Aorta (tissue), 5 donors: ENCODE measurements around the gene FOXN4. TPM values are rescaled to one million over a fixed set of nuclear protein-coding genes. Genes with fewer than 3 reads are reported as not detected.

Experiments
- ATAC-seq: fragments of 200-7000 bp; cut with Tn5 transposase; one replicate; pipeline ENCODE4 v1.9.1; 2022; ENCODE audit warnings: moderate library complexity; ENCODE audit not compliant: low FRiP score
- DNase-seq, 2 donors: peaks; one replicate each; pipeline ENCODE4 v3.0.0-alpha.2; 2020
- H3K27ac ChIP-seq, 2 donors: one replicate each; pipeline ENCODE4 v1.5.1; 2013; ENCODE audit warnings: low read length in 2 of 2, mild to moderate bottlenecking in 2 of 2, moderate library complexity in 2 of 2, control low read depth in 1 of 2, inconsistent platforms in 1 of 2, low read depth in 1 of 2
- H3K27me3 ChIP-seq, 2 donors: one replicate each; pipeline ENCODE4 v1.6.1; 2013; ENCODE audit warnings: control low read depth in 1 of 2, low read length in 1 of 2, mild to moderate bottlenecking in 1 of 2, moderate library complexity in 1 of 2; ENCODE audit not compliant: insufficient read depth in 2 of 2, control insufficient read depth in 1 of 2
- H3K36me3 ChIP-seq, 2 donors: one replicate each; pipeline ENCODE4 v1.6.1; 2013; ENCODE audit warnings: control low read depth in 1 of 2, low read length in 1 of 2, mild to moderate bottlenecking in 1 of 2; ENCODE audit not compliant: insufficient read depth in 2 of 2, control insufficient read depth in 1 of 2
- H3K4me1 ChIP-seq, 2 donors: one replicate each; pipeline ENCODE4 v1.6.1; 2013; ENCODE audit warnings: low read length in 2 of 2, control low read depth in 1 of 2, mild to moderate bottlenecking in 1 of 2, moderate library complexity in 1 of 2; ENCODE audit not compliant: insufficient read depth in 2 of 2, control insufficient read depth in 1 of 2
- H3K4me3 ChIP-seq, 2 donors: one replicate each; pipeline ENCODE4 v1.5.1; 2013; ENCODE audit warnings: low read length in 2 of 2, control low read depth in 1 of 2, mild to moderate bottlenecking in 1 of 2
- H3K9me3 ChIP-seq: one replicate; pipeline ENCODE4 v1.6.1; 2013; ENCODE audit warnings: mild to moderate bottlenecking, low read length; ENCODE audit not compliant: control insufficient read depth
- WGBS, 2 donors: extraction: QIAGEN DNeasy Blood & Tissue Kit; methylation state at CpG; one replicate each; pipeline ENCODE4 v1.1.7; 2013; 5-methylcytosine and 5-hydroxymethylcytosine counted together
- intact Hi-C, 2 donors: fragments of 100-400 bp; cut with DNase I; formaldehyde crosslinking; loops; one replicate each; pipeline versions ENCODE4 v1.14.2 to v1.15.0; 2022
- polyA plus RNA-seq, 2 donors: library from polyadenylated mRNA; stranded (reverse); fragments of 200-250 nt; gene quantifications; one replicate each; pipeline ENCODE4 v1.2.3, GENCODE V29; 2013
- total RNA-seq, 2 donors: library from RNA; stranded (reverse); fragmentation: NEBNext Ultra II Directional; extraction: Animal tissue kit (Norgen Biotek cat#: 25700); gene quantifications; one replicate each; pipeline ENCODE4 v1.2.1, GENCODE V29; 2021
- donor health status: healthy with polysubstance abuse.
- donor health status: Bipolar disorder and iron deficiency.
- donor health status: DM: no; HTN: no; CAD: no.
- donor health status: DM: no; HTN: no; CAD: no.
- donor health status: DM: yes; HTN: yes; CAD: no.

Gene FOXN4
- total and polyA plus RNA-seq, 4 donors = not detected

DNA sequence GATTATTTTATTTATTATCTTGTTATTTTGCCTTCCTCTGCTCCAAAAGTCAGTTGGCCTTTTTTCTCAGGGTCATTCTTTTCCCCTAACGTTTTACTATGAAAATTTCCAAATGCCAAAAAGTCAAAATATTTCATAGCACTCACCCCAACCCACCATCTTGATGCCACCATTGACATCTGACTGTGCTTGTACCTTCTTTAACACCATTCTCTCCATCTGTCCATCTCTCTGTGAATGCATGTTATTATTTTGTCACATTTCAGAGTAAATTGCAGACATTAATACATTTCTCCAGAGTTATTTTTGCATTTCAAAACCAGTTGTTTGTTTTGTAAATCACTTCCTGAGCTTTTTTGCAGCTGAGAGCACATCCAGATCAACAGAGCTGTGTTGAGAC, 38.6 kb downstream of the FOXN4 start:
- Histone ChIP-seq H3K36me3 (no peaks in the 10 kb centered on the region), H3K4me3 (no peak overlapping the region), H3K4me1 (no peaks in the 10 kb centered on the region), H3K27me3 (no peaks in the 10 kb centered on the region), H3K27ac (no peak overlapping the region), H3K9me3 (no peaks in the 10 kb centered on the region)
- ATAC-seq (no peak), DNase-seq (no peak)
- intact Hi-C loops = no loop called here
- 0 to 20% methylated on average over 1 of the region's 1 CpG for WGBS, 2 donors

DNA sequence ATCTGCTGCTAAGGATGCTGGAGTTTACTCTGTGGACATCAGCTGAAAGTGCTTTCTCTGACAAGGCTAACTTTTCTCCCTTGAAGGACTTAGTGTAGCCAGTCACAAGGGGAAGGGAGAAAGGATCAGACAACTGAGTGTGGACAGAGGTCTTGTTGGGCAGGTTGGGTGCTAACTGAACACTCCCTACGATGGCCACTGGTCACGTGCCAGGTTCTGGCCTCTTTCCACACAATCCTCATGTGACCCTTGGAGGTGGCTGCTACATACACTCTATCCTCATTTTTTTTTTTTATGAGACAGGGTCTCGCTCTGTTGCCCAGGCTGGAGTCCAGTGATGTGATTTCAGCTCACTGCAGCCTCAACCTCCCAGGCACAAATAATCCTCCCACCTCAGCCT, 39.7 kb downstream of the FOXN4 start:
- no peaks in the 10 kb centered on the region for H3K4me1 ChIP-seq
- H3K27ac ChIP-seq = no peak overlapping the region
- no peaks in the 10 kb centered on the region for H3K27me3 ChIP-seq
- ATAC-seq (no peak), DNase-seq (peak in 1 of 2 donors; percentile 8)
- 51 to 54% methylated on average over 3 of the region's 3 CpGs for WGBS, 2 donors
- H3K4me3 ChIP-seq = no peak overlapping the region
- intact Hi-C loops = no loop called here
- peaks cover 0 to 2% of the 10 kb centered on the region in 2 donors for H3K36me3 ChIP-seq
- H3K9me3 ChIP-seq = no peaks in the 10 kb centered on the region

DNA sequence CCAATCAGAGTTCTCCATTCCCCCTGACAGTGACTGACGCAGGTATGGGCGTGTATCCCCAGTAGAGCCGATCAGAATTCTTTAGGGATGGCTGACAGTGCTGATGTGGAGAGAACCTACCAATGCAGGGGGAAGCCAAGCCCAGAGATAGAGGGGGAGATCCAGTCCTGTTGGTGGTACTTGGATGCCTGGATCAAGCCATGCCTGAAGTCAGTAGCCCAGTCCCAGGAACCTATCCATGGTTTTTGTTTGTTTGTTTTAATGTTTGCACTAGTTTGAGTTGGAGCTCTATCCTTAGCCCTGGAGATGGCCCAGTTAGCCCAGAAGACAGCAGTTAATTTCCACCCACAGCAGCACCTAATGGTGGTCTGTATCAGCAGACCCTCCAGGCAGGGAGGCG, 40.2 kb downstream of the FOXN4 start:
- intact Hi-C loops = no loop called here
- Histone ChIP-seq H3K36me3 (peaks cover 0 to 2% of the 10 kb centered on the region in 2 donors), H3K27me3 (no peaks in the 10 kb centered on the region), H3K9me3 (no peaks in the 10 kb centered on the region), H3K4me3 (no peak overlapping the region), H3K27ac (no peak overlapping the region), H3K4me1 (no peaks in the 10 kb centered on the region)
- DNase-seq = peak in 1 of 2 donors; percentile 4
- WGBS, 2 donors = 90 to 94% methylated on average over 4 of the region's 4 CpGs
- ATAC-seq = no peak

DNA sequence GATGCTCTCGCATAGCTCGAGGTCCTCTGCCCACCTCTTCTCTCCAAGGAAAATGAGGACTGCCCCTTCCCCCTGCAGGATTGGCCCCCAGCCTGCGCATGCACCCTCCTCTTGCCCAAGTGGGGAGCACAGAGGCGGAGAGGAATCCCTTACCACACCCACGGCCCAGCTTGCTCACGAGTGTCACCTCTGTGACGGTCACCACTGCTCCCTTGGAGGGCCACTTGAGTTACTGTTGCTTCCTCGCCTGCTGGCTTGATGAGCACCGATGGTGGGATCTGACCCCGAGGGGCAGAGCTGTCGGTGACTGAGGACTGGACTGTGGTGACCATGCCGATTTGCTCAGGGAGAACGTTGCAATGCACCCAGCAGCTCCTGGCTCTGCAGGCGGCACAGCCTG, 41.7 kb downstream of the FOXN4 start:
- intact Hi-C loops = no loop called here

DNA sequence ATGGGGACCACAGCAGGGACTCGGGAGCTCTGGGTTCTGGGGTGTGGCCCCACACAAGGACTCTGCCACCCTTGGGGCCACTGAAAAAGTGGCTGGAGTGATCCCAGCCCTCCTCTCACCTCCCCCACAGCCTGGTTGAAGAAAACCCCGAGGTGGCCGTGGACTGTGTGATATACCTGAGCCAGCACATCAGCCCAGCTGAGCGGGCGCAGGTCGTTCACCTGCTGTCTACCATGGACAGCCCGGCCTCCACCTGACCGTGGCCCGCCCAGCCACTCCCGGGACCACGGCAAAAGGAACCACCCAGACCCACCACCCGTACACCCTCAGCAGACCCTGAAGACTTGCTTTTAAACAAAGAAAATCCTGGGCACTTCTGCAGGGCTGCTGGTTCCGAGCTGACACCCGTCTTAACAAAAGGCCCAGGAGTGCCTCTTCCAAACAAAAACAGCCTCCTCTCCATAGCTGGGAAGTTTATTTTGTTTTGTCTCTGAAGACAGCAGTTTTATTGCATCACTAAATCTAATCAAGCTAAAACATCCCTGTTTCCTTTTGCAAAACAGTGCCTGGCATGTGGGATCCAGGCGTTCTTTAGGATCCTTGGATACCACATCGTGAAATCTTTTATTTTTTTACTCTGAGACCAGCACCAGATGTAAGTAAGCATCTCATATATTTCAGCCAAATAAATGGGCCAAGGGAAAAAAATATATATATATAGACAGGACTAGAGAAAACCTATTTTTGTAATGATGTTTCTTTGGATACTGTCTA, 42.8 kb downstream of the FOXN4 start:
- WGBS, 2 donors = 81% methylated on average over 16 of the region's 16 CpGs
- intact Hi-C loops = no loop called here
- Histone ChIP-seq H3K4me1 (no peaks in the 10 kb centered on the region), H3K36me3 (peaks cover 0 to 2% of the 10 kb centered on the region in 2 donors), H3K27me3 (no peaks in the 10 kb centered on the region), H3K9me3 (no peaks in the 10 kb centered on the region), H3K4me3 (no peak overlapping the region), H3K27ac (no peak overlapping the region)
- ATAC-seq = no peak
- no peak for DNase-seq

More for the DNA sequence above, 41.7 kb downstream of the FOXN4 start:
- DNase-seq (no peak), ATAC-seq (no peak)
- no peaks in the 10 kb centered on the region for H3K27me3 ChIP-seq
- no peaks in the 10 kb centered on the region for H3K4me1 ChIP-seq
- H3K9me3 ChIP-seq = no peaks in the 10 kb centered on the region
- no peak overlapping the region for H3K27ac ChIP-seq
- peaks cover 0 to 2% of the 10 kb centered on the region in 2 donors for H3K36me3 ChIP-seq
- H3K4me3 ChIP-seq = no peak overlapping the region
- WGBS, 2 donors = 86 to 87% methylated on average over 14 of the region's 14 CpGs

DNA sequence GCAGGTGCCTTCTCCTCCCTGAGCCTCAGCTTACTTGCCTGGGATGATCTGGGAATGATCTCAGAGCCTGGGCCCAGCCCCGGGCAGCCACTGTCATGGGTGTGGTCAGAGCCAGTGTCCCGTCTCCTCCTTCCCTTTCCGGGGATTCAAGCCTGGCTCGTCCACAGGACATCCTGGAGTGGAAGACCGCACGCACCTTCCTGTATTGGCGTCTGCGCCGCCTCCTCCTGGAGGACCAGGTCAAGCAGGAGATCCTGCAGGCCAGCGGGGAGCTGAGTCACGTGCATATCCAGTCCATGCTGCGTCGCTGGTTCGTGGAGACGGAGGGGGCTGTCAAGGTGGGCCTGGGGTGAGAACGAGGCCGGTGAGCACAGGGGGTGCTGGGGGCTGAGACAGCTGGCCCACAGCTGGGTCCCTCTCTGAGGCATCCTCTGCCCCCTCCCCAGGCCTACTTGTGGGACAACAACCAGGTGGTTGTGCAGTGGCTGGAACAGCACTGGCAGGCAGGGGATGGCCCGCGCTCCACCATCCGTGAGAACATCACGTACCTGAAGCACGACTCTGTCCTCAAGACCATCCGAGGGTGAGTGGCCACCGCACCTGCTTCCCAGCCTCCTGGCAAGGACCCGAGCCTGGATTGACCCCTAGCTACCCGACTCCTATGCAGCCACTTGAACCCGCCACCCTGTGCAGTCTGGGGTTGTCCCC, 44.0 kb downstream of the FOXN4 start:
- Histone ChIP-seq H3K27me3 (no peaks in the 10 kb centered on the region), H3K4me1 (no peaks in the 10 kb centered on the region), H3K36me3 (peaks cover 6 to 7% of the 10 kb centered on the region in 2 donors), H3K4me3 (no peak overlapping the region), H3K9me3 (no peaks in the 10 kb centered on the region), H3K27ac (no peak overlapping the region)
- WGBS, 2 donors = 95 to 97% methylated on average over 27 of the region's 27 CpGs
- ATAC-seq (peak; percentile 24), DNase-seq (no peak)
- intact Hi-C loops = loop anchor here (1.0 to 5.0 kb wide), 3 partner anchors 120 to 128 kb away; no protein-coding TSS in a partner anchor

DNA sequence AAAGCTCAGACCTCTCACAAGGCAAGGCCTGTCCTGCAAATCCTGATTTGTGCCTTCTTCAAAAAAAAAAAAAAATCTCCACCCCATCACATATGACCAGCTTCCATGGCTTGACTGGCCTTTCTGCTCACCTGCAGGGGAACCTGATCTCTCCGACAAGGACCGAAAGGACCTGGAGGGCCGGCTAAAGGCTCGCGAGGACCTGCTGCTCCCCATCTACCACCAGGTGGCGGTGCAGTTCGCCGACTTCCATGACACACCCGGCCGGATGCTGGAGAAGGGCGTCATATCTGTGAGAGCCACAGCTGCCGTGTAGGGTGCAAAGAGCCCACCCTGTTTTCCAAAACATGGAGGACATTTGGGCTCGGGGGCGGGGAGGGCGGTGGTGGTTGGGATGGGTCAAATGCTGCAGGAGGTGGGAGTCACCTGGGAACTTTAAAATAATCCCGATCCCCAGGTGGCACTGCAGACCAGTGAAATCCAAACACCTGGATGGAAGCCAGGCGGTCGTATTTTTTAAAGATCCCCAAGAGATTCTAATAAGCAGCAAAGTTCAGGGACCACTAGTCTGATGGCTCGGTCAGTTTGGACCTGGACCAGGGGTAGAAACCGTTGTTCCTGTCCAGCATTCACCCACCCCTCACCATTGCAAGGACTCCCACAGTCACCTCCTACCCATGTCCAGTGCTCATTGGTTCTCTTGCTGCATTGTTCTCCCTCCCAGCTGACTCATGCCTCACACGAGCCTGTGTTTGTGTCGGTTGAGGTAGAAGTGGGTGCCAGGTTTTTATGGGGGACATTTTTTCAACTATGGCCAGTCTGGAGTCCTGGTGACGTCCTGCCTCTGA, 44.8 kb downstream of the FOXN4 start:
- DNase-seq (peak; percentile 74 to 88), ATAC-seq (peak; percentile 77)
- 55 to 56% methylated on average over 23 of the region's 23 CpGs for WGBS, 2 donors
- H3K27me3 ChIP-seq = no peaks in the 10 kb centered on the region
- no peaks in the 10 kb centered on the region for H3K4me1 ChIP-seq
- intact Hi-C loops = loop anchor here (1.0 to 5.0 kb wide), 3 partner anchors 121 to 128 kb away; no protein-coding TSS in a partner anchor
- no peaks in the 10 kb centered on the region for H3K9me3 ChIP-seq
- H3K27ac ChIP-seq = no peak overlapping the region
- H3K36me3 ChIP-seq = peaks cover 6 to 7% of the 10 kb centered on the region in 2 donors
- H3K4me3 ChIP-seq = no peak overlapping the region

DNA sequence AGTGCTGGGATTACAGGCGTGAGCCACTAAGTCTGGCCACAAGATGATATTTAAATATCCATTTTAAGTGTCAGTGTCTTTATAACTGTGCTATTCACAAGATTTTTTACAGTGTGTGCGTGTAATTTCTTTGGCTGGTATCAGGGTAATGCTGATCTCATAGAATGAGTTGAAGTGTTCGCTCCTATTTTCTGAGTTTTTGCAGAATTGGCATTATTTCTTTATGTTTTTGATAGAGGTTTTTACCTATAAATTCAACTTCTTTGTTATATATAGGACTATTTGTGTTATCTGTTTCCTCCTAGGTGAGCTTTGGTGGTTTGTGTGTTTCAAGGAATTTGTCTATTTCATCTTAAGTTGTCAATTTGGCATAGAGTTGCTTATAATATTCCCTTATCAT, 45.6 kb downstream of the FOXN4 start:
- Histone ChIP-seq H3K9me3 (no peaks in the 10 kb centered on the region), H3K27me3 (no peaks in the 10 kb centered on the region), H3K36me3 (peaks cover 7 to 8% of the 10 kb centered on the region in 2 donors), H3K27ac (no peak overlapping the region), H3K4me3 (no peak overlapping the region), H3K4me1 (no peaks in the 10 kb centered on the region)
- intact Hi-C loops = loop anchor here in 1 of 2 donors (5.0 kb wide), 1 partner anchor 124 kb away; no protein-coding TSS in a partner anchor
- WGBS, 2 donors = 99 to 100% methylated on average over 3 of the region's 3 CpGs
- DNase-seq = no peak
- ATAC-seq = no peak
